ENCODE results near the gene GCNT4.

DNA sequence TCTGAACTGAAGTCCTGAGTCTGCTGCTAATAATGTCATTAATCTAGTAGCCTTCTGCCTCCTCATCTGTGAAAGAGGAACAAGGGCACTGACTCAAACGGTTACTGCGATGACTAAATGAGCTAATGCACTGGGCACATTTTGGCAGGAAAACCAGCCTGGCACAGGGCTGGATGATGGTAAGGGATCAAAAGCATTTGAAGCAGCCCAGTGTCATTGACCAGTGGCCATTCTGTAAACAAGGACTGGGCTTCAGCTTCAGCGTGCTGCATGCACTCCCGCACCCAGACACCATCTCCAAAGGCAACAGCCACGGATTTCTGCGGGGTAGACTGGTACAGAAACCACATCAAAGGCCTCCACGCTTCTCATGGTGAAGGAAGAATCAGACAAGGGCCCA is 8.0 kb downstream of the GCNT4 start:
- no peak for TF ChIP-seq EZH2 (IDR thresholded peaks at IDR 0.05; ENCODE audit: low read depth, unreplicated experiment)
- no peak for TF ChIP-seq CTCF (conservative IDR thresholded peaks at IDR 0.05; ENCODE audit: low read depth in 2 of 2)
- no peak for TF ChIP-seq ZNF331 (CRISPR knock-in tag; IDR thresholded peaks at IDR 0.05; ENCODE audit: low read depth)
- no peak for TF ChIP-seq POLR2AphosphoS5 (IDR thresholded peaks at IDR 0.05; ENCODE audit: low read depth)
- TF ChIP-seq, protein P1, sequence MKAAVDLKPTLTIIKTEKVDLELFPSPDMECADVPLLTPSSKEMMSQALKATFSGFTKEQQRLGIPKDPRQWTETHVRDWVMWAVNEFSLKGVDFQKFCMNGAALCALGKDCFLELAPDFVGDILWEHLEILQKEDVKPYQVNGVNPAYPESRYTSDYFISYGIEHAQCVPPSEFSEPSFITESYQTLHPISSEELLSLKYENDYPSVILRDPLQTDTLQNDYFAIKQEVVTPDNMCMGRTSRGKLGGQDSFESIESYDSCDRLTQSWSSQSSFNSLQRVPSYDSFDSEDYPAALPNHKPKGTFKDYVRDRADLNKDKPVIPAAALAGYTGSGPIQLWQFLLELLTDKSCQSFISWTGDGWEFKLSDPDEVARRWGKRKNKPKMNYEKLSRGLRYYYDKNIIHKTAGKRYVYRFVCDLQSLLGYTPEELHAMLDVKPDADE (IDR thresholded peaks at IDR 0.05): no peak
- TF ChIP-seq CREB1 (CRISPR knock-in tag; IDR thresholded peaks at IDR 0.05; ENCODE audit: low read depth): no peak
- TF ChIP-seq ZNF114 (CRISPR knock-in tag; IDR thresholded peaks at IDR 0.05): no peak
- TF ChIP-seq JUNB (IDR thresholded peaks at IDR 0.05; ENCODE audit: unreplicated experiment): no peak
- TF ChIP-seq EZH2phosphoT487 (IDR thresholded peaks at IDR 0.05; ENCODE audit: unreplicated experiment): no peak
- TF ChIP-seq, protein P2, sequence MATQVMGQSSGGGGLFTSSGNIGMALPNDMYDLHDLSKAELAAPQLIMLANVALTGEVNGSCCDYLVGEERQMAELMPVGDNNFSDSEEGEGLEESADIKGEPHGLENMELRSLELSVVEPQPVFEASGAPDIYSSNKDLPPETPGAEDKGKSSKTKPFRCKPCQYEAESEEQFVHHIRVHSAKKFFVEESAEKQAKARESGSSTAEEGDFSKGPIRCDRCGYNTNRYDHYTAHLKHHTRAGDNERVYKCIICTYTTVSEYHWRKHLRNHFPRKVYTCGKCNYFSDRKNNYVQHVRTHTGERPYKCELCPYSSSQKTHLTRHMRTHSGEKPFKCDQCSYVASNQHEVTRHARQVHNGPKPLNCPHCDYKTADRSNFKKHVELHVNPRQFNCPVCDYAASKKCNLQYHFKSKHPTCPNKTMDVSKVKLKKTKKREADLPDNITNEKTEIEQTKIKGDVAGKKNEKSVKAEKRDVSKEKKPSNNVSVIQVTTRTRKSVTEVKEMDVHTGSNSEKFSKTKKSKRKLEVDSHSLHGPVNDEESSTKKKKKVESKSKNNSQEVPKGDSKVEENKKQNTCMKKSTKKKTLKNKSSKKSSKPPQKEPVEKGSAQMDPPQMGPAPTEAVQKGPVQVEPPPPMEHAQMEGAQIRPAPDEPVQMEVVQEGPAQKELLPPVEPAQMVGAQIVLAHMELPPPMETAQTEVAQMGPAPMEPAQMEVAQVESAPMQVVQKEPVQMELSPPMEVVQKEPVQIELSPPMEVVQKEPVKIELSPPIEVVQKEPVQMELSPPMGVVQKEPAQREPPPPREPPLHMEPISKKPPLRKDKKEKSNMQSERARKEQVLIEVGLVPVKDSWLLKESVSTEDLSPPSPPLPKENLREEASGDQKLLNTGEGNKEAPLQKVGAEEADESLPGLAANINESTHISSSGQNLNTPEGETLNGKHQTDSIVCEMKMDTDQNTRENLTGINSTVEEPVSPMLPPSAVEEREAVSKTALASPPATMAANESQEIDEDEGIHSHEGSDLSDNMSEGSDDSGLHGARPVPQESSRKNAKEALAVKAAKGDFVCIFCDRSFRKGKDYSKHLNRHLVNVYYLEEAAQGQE (IDR thresholded peaks at IDR 0.05; ENCODE audit: unreplicated experiment): no peak
- TF ChIP-seq STAT1 (IDR thresholded peaks at IDR 0.05; ENCODE audit: unreplicated experiment): no peak

Data from GM23338 (cell line).